ENCODE results near the gene PGPEP1.

GRCh38 chr19:18299654-18300053 is 40.7 kb upstream of the PGPEP1 start:
- TF ChIP-seq MXI1 (IDR thresholded peaks at IDR 0.05; ENCODE audit: low read depth, low read length) (no peak), POLR2A (IDR thresholded peaks at IDR 0.05; ENCODE audit: low read depth, low read length) (no peak), HDGF (IDR thresholded peaks at IDR 0.05) (no peak), EP300 (IDR thresholded peaks at IDR 0.05; ENCODE audit: borderline replicate concordance in 1 of 2, control insufficient read depth in 1 of 2, low read depth in 2 of 2, low read length in 2 of 2) (no peak), MYC (IDR thresholded peaks at IDR 0.05; ENCODE audit: insufficient read depth, insufficient read length, insufficient replicate concordance, low read length, severe bottlenecking) (no peak)
